Endothelial cell (in vitro differentiated cells): ENCODE results near the gene SLIT1. TPM values are rescaled to one million over a fixed set of nuclear protein-coding genes. Genes with fewer than 3 reads are reported as not detected.
"Not testable (repeated sequence)": the region's sequence is repeated elsewhere in the genome, so short reads cannot be mapped to it uniquely, and the experiment has no call there.

Experiments
- DNase-seq: peaks from one replicate; pipeline ENCODE4 v3.0.0; 2021; ENCODE audit warnings: low spot score
- H3K27ac Mint-ChIP-seq: one replicate; pipeline ENCODE4 v1.8.0; 2021; ENCODE audit warnings: mixed read lengths, inconsistent platforms; ENCODE audit not compliant: unreplicated experiment
- H3K27me3 Mint-ChIP-seq: one replicate; pipeline ENCODE4 v1.8.0; 2021; ENCODE audit warnings: mild to moderate bottlenecking, moderate library complexity, mixed read lengths, inconsistent platforms; ENCODE audit not compliant: unreplicated experiment
- H3K36me3 Mint-ChIP-seq: one replicate; pipeline ENCODE4 v1.8.0; 2021; ENCODE audit warnings: mild to moderate bottlenecking, low read depth, mixed read lengths, inconsistent platforms; ENCODE audit not compliant: unreplicated experiment
- H3K4me1 Mint-ChIP-seq: one replicate; pipeline ENCODE4 v1.8.0; 2021; ENCODE audit warnings: mild to moderate bottlenecking, mixed read lengths, inconsistent platforms; ENCODE audit not compliant: unreplicated experiment
- H3K4me3 Mint-ChIP-seq: one replicate; pipeline ENCODE4 v1.8.0; 2021; ENCODE audit warnings: mild to moderate bottlenecking, mixed read lengths, inconsistent platforms; ENCODE audit not compliant: unreplicated experiment
- H3K9me3 Mint-ChIP-seq: one replicate; pipeline ENCODE4 v1.8.0; 2021; ENCODE audit warnings: mixed read lengths, inconsistent platforms; ENCODE audit not compliant: unreplicated experiment
- total RNA-seq: library from RNA; stranded (reverse); fragmentation: NEBNext Ultra II Directional; extraction: Animal tissue kit (Norgen Biotek cat#: 25700); gene quantifications from one replicate; pipeline ENCODE4 v1.2.1, GENCODE V29; 2021; ENCODE audit not compliant: unreplicated experiment
- TF ChIP-seq, protein P1 (sequence below): fragments of 200-600 bp; sonication (generic); IDR thresholded peaks from one replicate; pipeline ENCODE4 v1.5.0; 2021; ENCODE audit warnings: antibody characterized with exemption; ENCODE audit not compliant: unreplicated experiment

Gene SLIT1
- total RNA-seq, 1 donor from 2014 or later = 0.54 TPM

DNA sequence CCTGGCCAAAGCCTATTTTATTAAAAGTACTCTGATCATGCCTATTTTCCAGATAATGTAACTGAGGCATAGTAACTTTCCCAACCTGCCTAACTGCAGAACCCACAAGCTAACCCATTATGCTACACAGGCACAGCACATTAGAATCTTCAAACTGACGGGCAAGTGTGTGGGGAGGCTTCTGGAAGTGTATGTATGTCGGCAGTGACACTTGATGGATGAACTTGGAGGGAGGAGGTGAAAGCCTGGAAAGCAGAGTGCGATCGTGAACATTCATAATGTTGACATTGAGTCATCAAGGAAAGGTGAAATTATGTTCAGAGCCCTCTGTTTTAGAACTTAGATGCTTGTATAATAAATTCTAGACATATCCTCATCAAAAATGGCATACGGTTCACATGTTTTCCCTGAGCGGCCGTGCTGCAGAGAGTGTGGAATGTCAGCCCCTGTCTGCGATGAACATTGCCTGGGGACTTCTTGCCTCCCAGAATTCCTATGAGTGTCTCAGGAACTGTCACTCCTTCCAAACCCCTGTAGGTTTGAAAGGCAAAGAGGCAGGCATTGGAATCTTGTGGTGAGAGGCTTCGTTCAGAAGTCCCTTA is 102.4 kb downstream of the SLIT1 start:
- Mint-ChIP-seq H3K27me3 (peaks cover 6% of the 10 kb centered on the region), H3K4me3 (no peak overlapping the region), H3K27ac (no peak overlapping the region), H3K36me3 (no peaks in the 10 kb centered on the region), H3K9me3 (no peaks in the 10 kb centered on the region), H3K4me1 (peaks cover 13% of the 10 kb centered on the region)
- TF ChIP-seq, protein P1, sequence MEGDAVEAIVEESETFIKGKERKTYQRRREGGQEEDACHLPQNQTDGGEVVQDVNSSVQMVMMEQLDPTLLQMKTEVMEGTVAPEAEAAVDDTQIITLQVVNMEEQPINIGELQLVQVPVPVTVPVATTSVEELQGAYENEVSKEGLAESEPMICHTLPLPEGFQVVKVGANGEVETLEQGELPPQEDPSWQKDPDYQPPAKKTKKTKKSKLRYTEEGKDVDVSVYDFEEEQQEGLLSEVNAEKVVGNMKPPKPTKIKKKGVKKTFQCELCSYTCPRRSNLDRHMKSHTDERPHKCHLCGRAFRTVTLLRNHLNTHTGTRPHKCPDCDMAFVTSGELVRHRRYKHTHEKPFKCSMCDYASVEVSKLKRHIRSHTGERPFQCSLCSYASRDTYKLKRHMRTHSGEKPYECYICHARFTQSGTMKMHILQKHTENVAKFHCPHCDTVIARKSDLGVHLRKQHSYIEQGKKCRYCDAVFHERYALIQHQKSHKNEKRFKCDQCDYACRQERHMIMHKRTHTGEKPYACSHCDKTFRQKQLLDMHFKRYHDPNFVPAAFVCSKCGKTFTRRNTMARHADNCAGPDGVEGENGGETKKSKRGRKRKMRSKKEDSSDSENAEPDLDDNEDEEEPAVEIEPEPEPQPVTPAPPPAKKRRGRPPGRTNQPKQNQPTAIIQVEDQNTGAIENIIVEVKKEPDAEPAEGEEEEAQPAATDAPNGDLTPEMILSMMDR = no peak
- DNase-seq = no peak

DNA sequence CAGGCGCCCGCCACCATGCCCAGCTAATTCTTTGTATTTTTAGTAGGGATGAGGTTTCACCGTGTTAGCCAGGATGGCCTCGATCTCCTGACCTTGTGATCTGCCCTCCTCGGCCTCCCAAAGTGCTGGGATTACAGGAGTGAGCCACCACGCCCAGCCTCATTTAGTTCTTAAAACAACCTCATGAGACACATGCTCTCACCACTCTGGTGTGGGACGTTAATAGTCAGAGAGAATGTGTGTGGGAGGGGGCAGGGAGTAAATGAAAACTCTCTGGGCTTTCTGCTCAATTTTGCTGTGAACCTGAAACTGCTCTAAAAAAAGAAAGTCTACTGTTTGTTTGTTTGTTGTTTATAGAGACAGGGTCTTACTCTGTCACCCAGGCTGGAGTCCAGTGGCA is 103.2 kb downstream of the SLIT1 start:
- not testable (repeated sequence) for H3K4me3 Mint-ChIP-seq, H3K36me3 Mint-ChIP-seq, H3K27ac Mint-ChIP-seq, DNase-seq, H3K27me3 Mint-ChIP-seq, H3K9me3 Mint-ChIP-seq
- peaks cover 13% of the 10 kb centered on the region for H3K4me1 Mint-ChIP-seq

DNA sequence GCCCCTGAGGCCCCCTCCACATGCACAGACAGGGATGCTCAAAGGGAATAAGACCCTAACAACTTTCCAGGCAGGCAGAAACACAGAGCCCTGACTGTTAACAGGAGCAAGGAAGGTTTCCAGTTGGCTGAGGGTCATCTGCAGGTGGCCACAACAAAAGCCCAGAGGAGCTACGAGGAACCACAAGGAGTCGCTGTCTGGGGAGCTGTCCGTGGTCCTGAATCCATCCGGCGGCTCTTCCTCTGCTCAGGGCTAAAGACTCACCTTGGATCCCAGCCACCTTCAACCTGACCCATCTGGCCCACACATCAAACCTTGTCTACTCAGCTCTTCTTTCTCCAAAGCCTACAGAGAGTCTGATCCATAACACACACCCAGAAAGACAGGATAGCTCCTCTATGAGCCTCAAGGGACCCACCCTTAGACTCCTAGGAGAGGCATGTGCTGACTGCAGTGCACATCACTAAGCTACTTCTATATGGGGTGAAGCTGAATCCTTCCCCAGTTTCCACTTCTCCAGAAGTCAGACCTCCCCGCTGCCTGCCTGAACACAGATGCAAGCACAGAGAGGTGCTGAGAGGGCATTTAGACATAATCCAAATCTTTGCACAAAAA is 104.0 kb downstream of the SLIT1 start:
- no peak overlapping the region for H3K4me3 Mint-ChIP-seq
- peaks cover 5% of the 10 kb centered on the region for H3K27me3 Mint-ChIP-seq
- DNase-seq = peak; percentile 83
- H3K27ac Mint-ChIP-seq = no peak overlapping the region
- H3K36me3 Mint-ChIP-seq = no peaks in the 10 kb centered on the region
- TF ChIP-seq, protein P1 = peak; percentile 54
- H3K9me3 Mint-ChIP-seq = no peaks in the 10 kb centered on the region
- H3K4me1 Mint-ChIP-seq = peaks cover 13% of the 10 kb centered on the region

DNA sequence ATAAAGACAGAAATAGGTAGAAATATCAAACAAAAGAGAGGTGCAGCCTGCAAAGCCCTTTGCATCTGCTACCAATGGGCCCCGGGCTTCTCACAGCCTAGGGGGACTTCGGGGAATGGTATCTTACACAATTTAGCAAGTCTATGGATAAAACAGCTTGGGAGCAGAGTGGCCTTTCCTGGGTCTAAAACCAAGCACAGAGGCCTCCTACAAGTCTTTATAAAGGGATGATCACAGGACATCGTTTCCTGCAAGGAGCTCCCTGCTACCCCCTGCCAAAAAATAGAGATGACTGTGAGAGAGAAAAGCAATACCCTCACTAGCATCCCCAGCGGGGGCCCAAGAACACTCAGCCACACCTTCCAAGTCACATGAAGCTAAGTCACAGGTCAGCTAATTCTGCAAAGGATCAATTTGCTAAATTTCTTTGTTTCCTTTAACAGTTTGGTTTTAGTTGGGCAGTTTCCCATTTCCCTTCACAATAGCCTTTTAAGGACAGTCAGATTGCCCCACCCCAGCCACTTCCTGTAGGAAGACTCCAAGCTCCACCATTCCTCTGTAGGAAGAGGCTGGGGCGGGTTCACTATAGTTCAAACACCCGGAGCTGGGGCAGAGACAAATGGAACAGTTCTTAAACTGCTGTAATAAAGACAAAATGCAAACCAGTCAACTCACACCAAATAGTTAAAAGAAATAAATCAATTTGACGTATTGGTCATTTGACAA is 105.5 kb downstream of the SLIT1 start:
- H3K27me3 Mint-ChIP-seq = peaks cover 5% of the 10 kb centered on the region
- H3K36me3 Mint-ChIP-seq = no peaks in the 10 kb centered on the region
- DNase-seq = no peak
- H3K4me1 Mint-ChIP-seq = peaks cover 13% of the 10 kb centered on the region
- no peak overlapping the region for H3K27ac Mint-ChIP-seq
- no peak overlapping the region for H3K4me3 Mint-ChIP-seq
- H3K9me3 Mint-ChIP-seq = no peaks in the 10 kb centered on the region
- TF ChIP-seq, protein P1 = no peak

DNA sequence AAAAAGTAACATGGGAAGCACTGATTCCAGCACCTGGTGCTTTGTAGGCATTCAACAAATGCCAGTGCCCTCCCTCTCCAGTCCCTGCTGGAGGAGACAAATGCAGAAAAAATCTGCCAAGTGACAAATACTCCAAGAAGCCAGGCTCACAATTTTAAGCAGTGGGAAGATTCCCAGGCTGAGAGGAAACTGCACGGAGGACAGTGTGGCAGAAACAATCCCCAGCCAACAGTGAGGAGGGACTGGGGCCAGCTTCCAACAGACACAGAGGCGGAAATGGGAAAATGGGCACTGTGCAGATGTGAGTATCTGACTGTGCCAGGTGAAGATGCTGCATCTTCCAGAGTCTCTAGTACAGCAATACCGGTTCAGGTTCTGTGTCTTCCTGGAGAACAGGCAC is 106.3 kb downstream of the SLIT1 start:
- no peaks in the 10 kb centered on the region for H3K9me3 Mint-ChIP-seq
- TF ChIP-seq, protein P1 = no peak
- peaks cover 4% of the 10 kb centered on the region for H3K27me3 Mint-ChIP-seq
- H3K4me3 Mint-ChIP-seq = no peak overlapping the region
- H3K27ac Mint-ChIP-seq = no peak overlapping the region
- DNase-seq = no peak
- no peaks in the 10 kb centered on the region for H3K36me3 Mint-ChIP-seq
- H3K4me1 Mint-ChIP-seq = peaks cover 13% of the 10 kb centered on the region
